SH-SY5Y (cell line): ENCODE results near the gene CCDC6.

Experiments used
- GATA2 ChIP-seq: IDR thresholded peaks from 2 replicates; pipeline ENCODE4 v1.6.1; 2011; ENCODE audit warnings: mild to moderate bottlenecking, low read depth, low read length
- GATA3 ChIP-seq: IDR thresholded peaks from 2 replicates; pipeline ENCODE4 v1.6.1; 2011; ENCODE audit warnings: low read depth, mild to moderate bottlenecking, low read length, moderate library complexity

- TF ChIP-seq GATA3 (no peak), GATA2 (no peak)
These were observed 114.8 kb downstream of the CCDC6 start for GRCh38 chr10:59791601-59792000.
